Progenitor cell of endocrine pancreas (in vitro differentiated cells): ENCODE measurements around the gene SKIC8. TPM values are rescaled to one million over a fixed set of nuclear protein-coding genes. Genes with fewer than 3 reads are reported as not detected.

Source experiments
- DNase-seq: peaks from one replicate; pipeline ENCODE4 v3.0.0; 2021; ENCODE audit warnings: low spot score; ENCODE audit not compliant: unreplicated experiment
- H3K27ac Mint-ChIP-seq: 2 replicates; pipeline ENCODE4 v1.8.0; 2021; ENCODE audit warnings: mild to moderate bottlenecking, moderate library complexity, mixed read lengths
- H3K27me3 Mint-ChIP-seq: 2 replicates; pipeline ENCODE4 v1.8.0; 2021; ENCODE audit warnings: mixed read lengths
- H3K36me3 Mint-ChIP-seq: 2 replicates; pipeline ENCODE4 v1.8.0; 2022; ENCODE audit warnings: mixed read lengths; ENCODE audit not compliant: insufficient read depth
- H3K4me1 Mint-ChIP-seq: 2 replicates; pipeline ENCODE4 v1.8.0; 2021; ENCODE audit warnings: low read depth, mixed read lengths
- H3K4me3 Mint-ChIP-seq: 2 replicates; pipeline ENCODE4 v1.8.0; 2021; ENCODE audit warnings: low read depth, mild to moderate bottlenecking, moderate library complexity, mixed read lengths
- H3K9me3 Mint-ChIP-seq: 2 replicates; pipeline ENCODE4 v1.8.0; 2021; ENCODE audit warnings: low read depth, mixed read lengths
- total RNA-seq: library from RNA; stranded (reverse); gene quantifications from 2 replicates; pipeline ENCODE4 v1.2.1, GENCODE V29; 2021
- TF ChIP-seq, protein P1 (sequence below): fragments of 200-600 bp; sonication (generic); IDR thresholded peaks from one replicate; pipeline ENCODE4 v1.5.0; 2021; ENCODE audit warnings: antibody characterized with exemption, mild to moderate bottlenecking; ENCODE audit not compliant: unreplicated experiment

SKIC8 gene
- total RNA-seq, 1 donor from 2014 or later, result 46.1 TPM

DNA sequence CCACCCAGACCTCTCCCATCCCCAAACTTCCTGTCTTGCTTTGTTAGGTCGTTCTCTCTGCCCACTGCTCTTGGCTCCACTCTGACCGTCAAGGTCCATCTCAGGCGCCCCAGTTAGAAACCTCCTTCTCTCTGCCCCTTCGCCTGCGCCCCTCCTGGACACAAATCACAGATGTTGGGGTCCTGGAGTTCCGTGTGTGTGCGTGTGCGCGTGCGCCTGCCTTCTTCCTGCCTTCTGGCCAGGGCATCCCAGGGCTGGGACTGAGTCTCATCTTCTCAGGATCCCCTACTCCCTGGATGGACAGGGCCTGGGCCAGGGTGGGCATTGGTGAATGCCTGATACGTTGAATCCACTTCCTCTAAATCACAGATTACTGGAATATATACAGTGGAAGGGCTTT lies 65.9 kb downstream of the SKIC8 start:
- Mint-ChIP-seq H3K27me3 (peaks cover 13% of the 10 kb centered on the region), H3K4me1 (peaks cover 5% of the 10 kb centered on the region), H3K9me3 (no peaks in the 10 kb centered on the region), H3K36me3 (no peaks in the 10 kb centered on the region), H3K4me3 (no peak overlapping the region), H3K27ac (no peak overlapping the region)
- DNase-seq, result no peak
- TF ChIP-seq, protein P1, sequence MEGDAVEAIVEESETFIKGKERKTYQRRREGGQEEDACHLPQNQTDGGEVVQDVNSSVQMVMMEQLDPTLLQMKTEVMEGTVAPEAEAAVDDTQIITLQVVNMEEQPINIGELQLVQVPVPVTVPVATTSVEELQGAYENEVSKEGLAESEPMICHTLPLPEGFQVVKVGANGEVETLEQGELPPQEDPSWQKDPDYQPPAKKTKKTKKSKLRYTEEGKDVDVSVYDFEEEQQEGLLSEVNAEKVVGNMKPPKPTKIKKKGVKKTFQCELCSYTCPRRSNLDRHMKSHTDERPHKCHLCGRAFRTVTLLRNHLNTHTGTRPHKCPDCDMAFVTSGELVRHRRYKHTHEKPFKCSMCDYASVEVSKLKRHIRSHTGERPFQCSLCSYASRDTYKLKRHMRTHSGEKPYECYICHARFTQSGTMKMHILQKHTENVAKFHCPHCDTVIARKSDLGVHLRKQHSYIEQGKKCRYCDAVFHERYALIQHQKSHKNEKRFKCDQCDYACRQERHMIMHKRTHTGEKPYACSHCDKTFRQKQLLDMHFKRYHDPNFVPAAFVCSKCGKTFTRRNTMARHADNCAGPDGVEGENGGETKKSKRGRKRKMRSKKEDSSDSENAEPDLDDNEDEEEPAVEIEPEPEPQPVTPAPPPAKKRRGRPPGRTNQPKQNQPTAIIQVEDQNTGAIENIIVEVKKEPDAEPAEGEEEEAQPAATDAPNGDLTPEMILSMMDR, result no peak

Other genes with a start within 250 kb of the SKIC8 start
- 10.8 and 15.4 TPM in 2 replicates for gene TBC1D2B, start 221.9 kb downstream of the SKIC8 start, total RNA-seq
- gene SH2D7, start 207.0 kb downstream of the SKIC8 start, total RNA-seq, result not detected in 2 replicates
- 41.6 and 44.9 TPM in 2 replicates for gene CIB2, start 168.2 kb downstream of the SKIC8 start, total RNA-seq
- gene IDH3A, start 150.2 kb downstream of the SKIC8 start, total RNA-seq, result 34.9 and 35.4 TPM in 2 replicates
- 0.18 TPM in 1 of 2 replicates, not detected in the other for gene ACSBG1, start 65.0 kb downstream of the SKIC8 start, total RNA-seq
- gene DNAJA4, start 35.0 kb downstream of the SKIC8 start, total RNA-seq, result 4.6 and 4.8 TPM in 2 replicates
- 1.1 and 2.8 TPM in 2 replicates for gene CRABP1, start 40.7 kb upstream of the SKIC8 start, total RNA-seq
- 87.4 and 95.3 TPM in 2 replicates for gene IREB2, start 138.6 kb upstream of the SKIC8 start, total RNA-seq
- 4.1 and 4.3 TPM in 2 replicates for gene HYKK, start 208.0 kb upstream of the SKIC8 start, total RNA-seq
- gene PSMA4, start 240.8 kb upstream of the SKIC8 start, total RNA-seq, result 214 and 221 TPM in 2 replicates